Activated B cell treated with CpG ODN at 0.5 μM for 24 hours (primary cell): ENCODE data around the gene FRYL. TPM values are rescaled to one million over a fixed set of nuclear protein-coding genes. Genes with fewer than 3 reads are reported as not detected.
"Not testable (repeated sequence)": the region's sequence is repeated elsewhere in the genome, so short reads cannot be mapped to it uniquely, and the experiment has no call there.

Experiments
- ATAC-seq: fragments of 200-7000 bp; cut with Tn5 transposase; one replicate; pipeline ENCODE4 v1.10.0; 2021; ENCODE audit warnings: low read depth, mild to moderate bottlenecking, moderate library complexity
- CTCF ChIA-PET: fragments of 350-600 bp; sonication (Branson Sonifier 250); formaldehyde crosslinking; loops from one replicate; lab custom pipeline; 2021; ENCODE audit warnings: antibody characterized with exemption; lab: Charles Lee
- POLR2A ChIA-PET: fragments of 350-600 bp; sonication (Branson Sonifier 250); formaldehyde crosslinking; loops from one replicate; lab custom pipeline; 2021; ENCODE audit warnings: antibody characterized with exemption; lab: Charles Lee
- DNase-seq: peaks from one replicate; pipeline ENCODE4 v3.0.0; 2022
- H3K27ac Mint-ChIP-seq: one replicate; pipeline ENCODE4 v1.8.0; 2020; ENCODE audit warnings: mixed read lengths
- H3K27me3 Mint-ChIP-seq: one replicate; pipeline ENCODE4 v1.8.0; 2021; ENCODE audit warnings: mixed read lengths
- H3K36me3 Mint-ChIP-seq: one replicate; pipeline ENCODE4 v1.8.0; 2021; ENCODE audit warnings: low read depth, mixed read lengths
- H3K4me1 Mint-ChIP-seq: one replicate; pipeline ENCODE4 v1.8.0; 2021; ENCODE audit warnings: mixed read lengths
- H3K4me3 Mint-ChIP-seq: one replicate; pipeline ENCODE4 v1.8.0; 2020; ENCODE audit warnings: mild to moderate bottlenecking, mixed read lengths
- H3K9me3 Mint-ChIP-seq: one replicate; pipeline ENCODE4 v1.8.0; 2020; ENCODE audit warnings: mixed read lengths
- CTCF ChIP-seq: fragments of 200-600 bp; IDR thresholded peaks from one replicate; pipeline ENCODE4 v1.8.0; 2022; ENCODE audit warnings: antibody characterized with exemption, mild to moderate bottlenecking
- intact Hi-C: fragments of 100-400 bp; cut with micrococcal nuclease; formaldehyde crosslinking; loops from one replicate; pipeline ENCODE4 v1.15.1; 2024
- total RNA-seq: library from RNA; stranded (reverse); gene quantifications from 2 replicates; pipeline ENCODE4 v1.2.3, GENCODE V29; 2022

Gene FRYL
- total RNA-seq, 1 donor from 2014 or later: 91.5 TPM

- intact Hi-C loops: no loop called here
- Mint-ChIP-seq H3K27ac (no peak overlapping the region), H3K4me3 (no peak overlapping the region), H3K27me3 (no peaks in the 10 kb centered on the region), H3K4me1 (peaks cover 18% of the 10 kb centered on the region), H3K9me3 (no peaks in the 10 kb centered on the region), H3K36me3 (peaks cover 12% of the 10 kb centered on the region)
- TF ChIP-seq CTCF: no peak
- DNase-seq: no peak
- POLR2A ChIA-PET: no interaction called here
- CTCF ChIA-PET: no interaction called here
- no peak for ATAC-seq
Observed at GRCh38 chr4:48640699-48641098, 139.4 kb downstream of the FRYL start.

- peaks cover 18% of the 10 kb centered on the region for H3K4me1 Mint-ChIP-seq
- ChIA-PET POLR2A (no interaction called here), CTCF (no interaction called here)
- intact Hi-C loops: no loop called here
- no peaks in the 10 kb centered on the region for H3K27me3 Mint-ChIP-seq
- no peak overlapping the region for H3K4me3 Mint-ChIP-seq
- TF ChIP-seq CTCF: no peak
- peaks cover 12% of the 10 kb centered on the region for H3K36me3 Mint-ChIP-seq
- H3K9me3 Mint-ChIP-seq: no peaks in the 10 kb centered on the region
- ATAC-seq: no peak
- H3K27ac Mint-ChIP-seq: no peak overlapping the region
- DNase-seq: no peak
Observed at GRCh38 chr4:48640225-48640624, 139.9 kb downstream of the FRYL start.

GRCh38 chr4:48639807-48640206, 140.3 kb downstream of the FRYL start:
- Mint-ChIP-seq H3K27me3 (no peaks in the 10 kb centered on the region), H3K4me1 (peaks cover 18% of the 10 kb centered on the region), H3K9me3 (no peaks in the 10 kb centered on the region), H3K27ac (no peak overlapping the region), H3K4me3 (no peak overlapping the region), H3K36me3 (peaks cover 12% of the 10 kb centered on the region)
- ChIA-PET CTCF (no interaction called here), POLR2A (no interaction called here)
- intact Hi-C loops: no loop called here
- TF ChIP-seq CTCF: no peak
- no peak for ATAC-seq
- no peak for DNase-seq

GRCh38 chr4:48638586-48638985, 141.5 kb downstream of the FRYL start:
- ATAC-seq, H3K27me3 Mint-ChIP-seq, intact Hi-C loops, H3K4me3 Mint-ChIP-seq, DNase-seq, CTCF ChIA-PET, H3K9me3 Mint-ChIP-seq, H3K27ac Mint-ChIP-seq, POLR2A ChIA-PET: not testable (repeated sequence)
- Mint-ChIP-seq H3K36me3 (peaks cover 12% of the 10 kb centered on the region), H3K4me1 (peaks cover 18% of the 10 kb centered on the region)

GRCh38 chr4:48636911-48637310, 143.2 kb downstream of the FRYL start:
- ChIA-PET CTCF (no interaction called here), POLR2A (no interaction called here)
- no peak for ATAC-seq
- no peaks in the 10 kb centered on the region for H3K27me3 Mint-ChIP-seq
- intact Hi-C loops: no loop called here
- no peak for TF ChIP-seq CTCF
- H3K36me3 Mint-ChIP-seq: peaks cover 12% of the 10 kb centered on the region
- no peak overlapping the region for H3K4me3 Mint-ChIP-seq
- H3K9me3 Mint-ChIP-seq: no peaks in the 10 kb centered on the region
- no peak overlapping the region for H3K27ac Mint-ChIP-seq
- no peak for DNase-seq
- H3K4me1 Mint-ChIP-seq: peaks cover 13% of the 10 kb centered on the region

- ChIA-PET POLR2A (no interaction called here), CTCF (no interaction called here)
Observed at GRCh38 chr4:48635980-48636379, 144.1 kb downstream of the FRYL start.

More at GRCh38 chr4:48635980-48636379, 144.1 kb downstream of the FRYL start:
- Mint-ChIP-seq H3K4me1 (peaks cover 13% of the 10 kb centered on the region), H3K4me3 (no peak overlapping the region), H3K27ac (no peak overlapping the region), H3K9me3 (no peaks in the 10 kb centered on the region), H3K36me3 (peaks cover 14% of the 10 kb centered on the region), H3K27me3 (no peaks in the 10 kb centered on the region)
- ATAC-seq (no peak), DNase-seq (no peak)
- intact Hi-C loops: no loop called here
- no peak for TF ChIP-seq CTCF
